ENCODE data around the gene SEMA3C. TPM values are rescaled to one million over a fixed set of nuclear protein-coding genes. Genes with fewer than 3 reads are reported as not detected.

Gene SEMA3C
- total RNA-seq, 1 donor from 2014 or later, result 68.6 TPM

DNA sequence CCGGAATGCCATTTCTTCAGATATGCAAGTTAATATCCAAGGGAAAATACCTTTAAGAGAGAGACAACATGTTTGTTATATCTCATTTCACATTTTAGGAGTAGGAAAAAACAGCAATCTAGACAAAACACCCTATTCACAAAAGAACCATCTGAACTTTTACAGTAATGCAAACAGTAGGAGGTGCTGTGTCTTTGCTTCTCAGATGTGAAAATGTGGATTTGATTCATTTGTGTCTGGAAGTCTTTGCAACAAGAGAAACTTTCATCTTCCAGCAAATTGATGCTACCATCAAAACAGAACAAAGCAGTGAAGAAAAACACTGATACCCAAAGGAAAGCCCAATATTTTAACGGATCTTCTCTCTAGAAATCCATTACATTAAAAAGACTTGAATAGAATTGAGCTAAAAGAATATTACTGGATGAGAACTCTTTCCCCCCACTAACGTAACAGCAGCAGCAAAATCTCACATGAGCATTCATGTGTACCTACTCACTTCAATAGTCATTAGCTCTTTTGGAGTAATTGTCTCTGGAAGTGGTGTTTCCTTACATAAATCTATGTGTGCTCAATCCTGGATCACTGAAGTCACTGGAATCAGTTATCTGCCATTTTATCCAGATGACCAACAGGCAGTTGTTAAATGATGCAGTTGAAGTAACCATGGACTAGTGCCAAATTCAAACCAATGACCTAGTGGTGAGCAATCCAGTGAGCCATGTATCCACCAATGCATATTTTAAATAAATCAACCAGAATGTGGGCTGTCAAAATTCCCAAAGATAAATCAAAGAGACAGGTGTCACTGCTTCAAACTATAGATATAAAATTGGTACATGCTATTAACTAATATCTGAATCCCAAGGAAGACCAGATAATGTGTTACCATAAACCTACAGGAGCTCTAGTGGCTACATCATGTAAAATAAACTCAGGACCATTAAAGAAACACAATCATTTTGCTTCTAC, 1.8 kb downstream of the SEMA3C start:
- H3K4me3 ChIP-seq (ENCODE audit: low read depth, low read length), result peak overlapping the region; percentile 90
- peak; percentile 69 for DNase-seq (ENCODE audit: low read depth)
- TF ChIP-seq, protein P1, sequence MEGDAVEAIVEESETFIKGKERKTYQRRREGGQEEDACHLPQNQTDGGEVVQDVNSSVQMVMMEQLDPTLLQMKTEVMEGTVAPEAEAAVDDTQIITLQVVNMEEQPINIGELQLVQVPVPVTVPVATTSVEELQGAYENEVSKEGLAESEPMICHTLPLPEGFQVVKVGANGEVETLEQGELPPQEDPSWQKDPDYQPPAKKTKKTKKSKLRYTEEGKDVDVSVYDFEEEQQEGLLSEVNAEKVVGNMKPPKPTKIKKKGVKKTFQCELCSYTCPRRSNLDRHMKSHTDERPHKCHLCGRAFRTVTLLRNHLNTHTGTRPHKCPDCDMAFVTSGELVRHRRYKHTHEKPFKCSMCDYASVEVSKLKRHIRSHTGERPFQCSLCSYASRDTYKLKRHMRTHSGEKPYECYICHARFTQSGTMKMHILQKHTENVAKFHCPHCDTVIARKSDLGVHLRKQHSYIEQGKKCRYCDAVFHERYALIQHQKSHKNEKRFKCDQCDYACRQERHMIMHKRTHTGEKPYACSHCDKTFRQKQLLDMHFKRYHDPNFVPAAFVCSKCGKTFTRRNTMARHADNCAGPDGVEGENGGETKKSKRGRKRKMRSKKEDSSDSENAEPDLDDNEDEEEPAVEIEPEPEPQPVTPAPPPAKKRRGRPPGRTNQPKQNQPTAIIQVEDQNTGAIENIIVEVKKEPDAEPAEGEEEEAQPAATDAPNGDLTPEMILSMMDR (conservative IDR thresholded peaks at IDR 0.05; ENCODE audit: low read depth, low read length), result peak; percentile 53

DNA sequence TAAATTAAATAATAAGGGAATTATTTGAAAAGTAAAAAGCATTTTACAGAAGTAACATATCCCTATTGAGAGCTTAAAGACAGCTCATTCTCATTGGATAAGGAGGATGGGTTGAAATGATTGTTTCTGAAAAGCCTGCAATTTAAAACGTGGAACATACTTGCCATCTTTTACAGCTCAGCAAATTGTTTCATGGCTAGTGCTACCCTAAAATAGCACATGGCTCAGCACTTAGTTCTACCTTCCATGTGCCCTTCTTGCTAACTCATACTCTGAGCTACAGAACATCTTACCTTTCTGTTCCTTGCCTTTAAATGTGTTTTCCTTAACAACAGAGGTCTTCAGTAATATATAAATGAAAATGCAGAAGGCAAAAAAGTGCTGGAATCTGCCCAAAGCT, 8.6 kb downstream of the SEMA3C start:
- H3K4me3 ChIP-seq (ENCODE audit: low read depth, low read length), result no peak overlapping the region
- no peak for DNase-seq (ENCODE audit: low read depth)
- TF ChIP-seq, protein P1 (conservative IDR thresholded peaks at IDR 0.05; ENCODE audit: low read depth, low read length), result no peak

DNA sequence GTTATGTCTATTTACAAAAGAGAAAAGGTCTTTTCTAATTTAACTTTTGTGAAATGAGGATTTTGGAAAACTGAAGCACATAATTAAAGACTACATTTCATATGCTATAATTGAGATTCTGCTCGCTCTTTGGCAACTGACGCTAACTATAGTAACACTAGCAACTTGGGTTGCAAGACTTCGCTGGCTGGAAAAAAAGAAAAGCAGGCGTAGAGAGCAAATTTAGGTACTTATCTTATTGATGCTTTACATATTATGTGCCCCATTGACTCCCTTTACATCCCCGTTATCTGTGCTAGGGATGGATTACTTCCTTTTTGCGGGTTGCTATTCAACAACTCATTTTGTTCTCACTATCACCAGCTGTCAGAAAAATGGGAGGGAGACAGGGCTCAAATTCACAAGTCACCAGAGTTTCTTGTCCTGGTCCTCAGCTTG, 10.5 kb downstream of the SEMA3C start:
- H3K4me3 ChIP-seq (ENCODE audit: low read depth, low read length), result no peak overlapping the region
- DNase-seq (ENCODE audit: low read depth), result no peak
- TF ChIP-seq, protein P1 (conservative IDR thresholded peaks at IDR 0.05; ENCODE audit: low read depth, low read length), result no peak

DNA sequence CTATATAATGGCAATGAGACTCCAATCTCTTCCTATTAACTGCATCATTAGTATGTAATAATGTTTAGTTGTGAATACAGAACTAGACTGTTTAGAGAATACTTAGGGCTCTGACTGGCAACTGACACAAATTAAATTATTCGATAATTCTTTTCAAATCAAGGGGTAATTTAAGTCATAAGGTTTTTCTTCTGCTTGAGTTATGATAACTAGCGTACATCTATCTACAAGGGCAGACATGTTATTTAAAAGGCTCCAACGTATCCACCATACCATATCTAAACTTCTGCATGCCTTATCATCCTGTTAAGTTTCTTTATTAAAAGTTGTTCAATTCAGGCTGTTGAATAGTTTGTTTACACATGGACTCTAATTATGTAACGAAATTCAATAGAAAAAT, 11.2 kb downstream of the SEMA3C start:
- no peak overlapping the region for H3K4me3 ChIP-seq (ENCODE audit: low read depth, low read length)
- TF ChIP-seq, protein P1 (conservative IDR thresholded peaks at IDR 0.05; ENCODE audit: low read depth, low read length), result no peak
- no peak for DNase-seq (ENCODE audit: low read depth)

DNA sequence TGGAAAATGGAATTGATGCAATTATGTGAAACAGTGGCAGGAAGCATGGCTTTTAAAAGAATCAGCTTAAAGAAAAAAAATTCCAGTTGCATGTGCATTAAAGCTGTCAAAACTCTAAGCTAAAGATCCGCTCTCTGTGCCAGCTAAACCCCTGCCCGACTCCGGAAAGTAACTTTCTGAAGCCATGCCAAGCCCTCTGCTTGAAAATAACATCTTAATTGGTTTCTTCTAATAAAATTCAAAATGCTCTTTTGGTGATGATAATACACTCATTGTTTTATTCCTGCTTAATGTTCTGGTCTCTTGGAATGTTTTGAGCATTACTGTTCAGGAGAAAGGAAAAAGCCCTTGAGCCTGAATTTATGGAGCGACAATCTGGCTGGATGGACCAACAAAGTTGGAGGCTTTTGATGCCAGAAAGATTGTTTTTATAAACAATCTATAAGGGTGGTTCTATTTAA, 11.7 kb downstream of the SEMA3C start:
- DNase-seq (ENCODE audit: low read depth), result no peak
- TF ChIP-seq, protein P1 (conservative IDR thresholded peaks at IDR 0.05; ENCODE audit: low read depth, low read length), result no peak
- H3K4me3 ChIP-seq (ENCODE audit: low read depth, low read length), result no peak overlapping the region

DNA sequence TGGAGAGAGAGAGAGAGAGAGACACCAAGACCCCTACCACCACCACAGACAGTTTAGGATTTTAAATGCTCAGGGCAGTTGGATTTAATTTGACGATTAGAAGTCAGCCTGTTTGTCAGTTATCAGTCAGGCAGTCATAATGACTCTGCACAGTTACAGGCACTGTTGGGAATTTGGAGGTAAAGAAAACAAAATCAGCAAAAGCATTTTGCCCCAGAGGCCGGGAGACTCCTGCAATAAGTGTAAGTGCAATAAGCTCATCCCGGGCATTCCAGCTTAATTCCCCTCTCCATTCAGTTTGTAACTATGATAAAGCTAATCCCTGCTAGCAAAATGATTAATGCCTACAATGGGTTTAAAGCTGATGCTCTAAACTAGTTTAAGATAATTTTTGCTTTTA, 13.5 kb downstream of the SEMA3C start:
- no peak for DNase-seq (ENCODE audit: low read depth)
- H3K4me3 ChIP-seq (ENCODE audit: low read depth, low read length), result no peak overlapping the region
- TF ChIP-seq, protein P1 (conservative IDR thresholded peaks at IDR 0.05; ENCODE audit: low read depth, low read length), result no peak

Measured in epithelial cell of proximal tubule (primary cell).